Measurements from ENCODE around the gene C16orf74.

DNA sequence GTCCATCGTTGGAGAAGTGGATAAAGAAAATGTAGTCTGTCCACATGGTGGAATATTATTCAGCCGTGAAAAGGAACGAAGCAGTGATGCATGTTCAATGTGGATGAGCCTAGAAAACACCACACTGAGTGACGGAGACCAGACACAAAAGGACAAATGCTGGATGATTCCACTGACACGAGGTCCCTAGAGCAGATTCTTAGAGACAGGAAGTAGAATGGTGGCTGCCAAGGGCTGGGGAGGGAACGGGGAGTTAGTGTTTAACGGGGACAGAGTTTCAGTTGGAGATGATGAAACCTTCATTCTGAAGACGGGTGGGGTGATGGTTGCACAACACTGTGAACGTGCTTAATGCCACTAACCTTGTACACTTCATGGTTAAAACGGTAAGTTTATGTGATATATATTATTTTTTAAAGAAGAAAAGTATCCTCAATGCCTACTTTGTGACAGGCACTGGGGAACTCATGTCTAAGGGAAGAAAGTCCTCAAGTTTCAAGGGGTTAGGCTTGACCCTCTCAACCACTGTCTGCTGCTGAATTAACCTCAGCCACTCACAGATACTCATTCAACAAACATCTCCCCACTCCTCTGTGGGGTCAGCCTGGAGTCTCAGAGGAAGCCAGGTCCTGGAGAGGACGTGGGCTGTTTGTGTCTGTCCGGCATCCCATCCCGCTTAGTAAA is 17.6 kb downstream of the C16orf74 start:
- TF ChIP-seq CTCF (IDR thresholded peaks at IDR 0.05) (no peak), POLR2A (IDR thresholded peaks at IDR 0.05) (no peak), EP300 (IDR thresholded peaks at IDR 0.05) (no peak)
